Glomerular visceral epithelial cell (primary cell): ENCODE results near the gene KRTDAP.

Source experiments
- DNase-seq: peaks from one replicate; pipeline ENCODE4 v3.0.0-alpha.2; 2016; ENCODE audit errors: extremely low spot score

The KRTDAP gene

GRCh38 chr19:35454663-35455062 is 35.6 kb downstream of the KRTDAP start:
- no peak for DNase-seq

- DNase-seq: no peak
Measured at GRCh38 chr19:35451338-35452096, 38.7 kb downstream of the KRTDAP start.

- DNase-seq: no peak
Measured at GRCh38 chr19:35449359-35450043, 40.8 kb downstream of the KRTDAP start.

- DNase-seq: no peak
Measured at GRCh38 chr19:35447606-35448469, 42.4 kb downstream of the KRTDAP start, which contains the start of gene FFAR2. FFAR2 (plus strand) TSS chr19:35448257; CDS start chr19:35449715, 1,458 bp downstream.

GRCh38 chr19:35445826-35446593 is 44.3 kb downstream of the KRTDAP start:
- DNase-seq: no peak

- no peak for DNase-seq
Measured at GRCh38 chr19:35444735-35445134, 45.5 kb downstream of the KRTDAP start.

GRCh38 chr19:35442091-35442490 is 48.2 kb downstream of the KRTDAP start:
- DNase-seq: no peak

GRCh38 chr19:35439921-35440320 is 50.3 kb downstream of the KRTDAP start:
- DNase-seq: no peak

- DNase-seq: no peak
Measured at GRCh38 chr19:35438527-35438926, 51.7 kb downstream of the KRTDAP start.

- no peak for DNase-seq
Measured at GRCh38 chr19:35438096-35438495, 52.2 kb downstream of the KRTDAP start.

- no peak for DNase-seq
Measured at GRCh38 chr19:35437406-35437951, 52.8 kb downstream of the KRTDAP start.
